Esophagus muscularis mucosa (tissue), 4 donors: ENCODE data around the gene HLA-DOB. TPM values are rescaled to one million over a fixed set of nuclear protein-coding genes. Genes with fewer than 3 reads are reported as not detected.

Experiments
- DNase-seq: peaks from one replicate; pipeline ENCODE4 v3.0.0-alpha.2; 2017; ENCODE audit errors: extremely low spot score
- H3K27ac ChIP-seq, 4 donors: fragments of 200-600 bp; sonication (generic); replicated peaks in 1 of 4; 1 replicate in 3 of 4; 2 replicates in 1 of 4; pipeline ENCODE4 v1.5.1; 2016 to 2019; ENCODE audit warnings: mild to moderate bottlenecking in 1 of 4
- H3K27me3 ChIP-seq, 4 donors: fragments of 200-600 bp; sonication (generic); one replicate each; pipeline versions ENCODE4 v1.5.1 to v1.6.0; 2016 to 2019
- H3K36me3 ChIP-seq, 4 donors: fragments of 200-600 bp; sonication (generic); one replicate each; pipeline ENCODE4 v1.5.1; 2016 to 2019
- H3K4me1 ChIP-seq, 4 donors: fragments of 200-600 bp; sonication (generic); one replicate each; pipeline ENCODE4 v1.5.1; 2016 to 2019
- H3K4me3 ChIP-seq, 4 donors: fragments of 200-600 bp; sonication (generic); 1 replicate in 2 of 4; 2 replicates in 2 of 4; pipeline ENCODE4 v1.5.1; 2016 to 2019; ENCODE audit warnings: mild to moderate bottlenecking in 4 of 4, moderate library complexity in 1 of 4
- H3K9me3 ChIP-seq, 4 donors: fragments of 200-600 bp; sonication (generic); 1 replicate in 3 of 4; 2 replicates in 1 of 4; pipeline ENCODE4 v1.5.1; 2016 to 2019
- CTCF ChIP-seq, 3 experiments: fragments of 200-600 bp in 2 of 3; fragments of 450-650 bp in 1 of 3; sonication (generic) in 2 of 3; IDR thresholded peaks; one replicate each; pipeline ENCODE4 v1.5.1; 2017 to 2019; ENCODE audit warnings: antibody characterized with exemption in 3 of 3, mild to moderate bottlenecking in 2 of 3, moderate library complexity in 1 of 3
- EP300 ChIP-seq: sonication (generic); formaldehyde crosslinking; IDR thresholded peaks from one replicate; pipeline ENCODE4 v1.6.1; 2017; ENCODE audit warnings: antibody characterized with exemption
- POLR2A ChIP-seq: fragments of 450-650 bp; IDR thresholded peaks from one replicate; pipeline ENCODE4 v1.6.1; 2017; ENCODE audit warnings: antibody characterized with exemption, moderate library complexity, mild to moderate bottlenecking, low read depth
- POLR2AphosphoS5 ChIP-seq, 2 donors: sonication (generic); formaldehyde crosslinking; IDR thresholded peaks; one replicate each; pipeline ENCODE4 v1.6.1; 2017; ENCODE audit warnings: antibody characterized with exemption in 2 of 2
- WGBS: methylation state at CpG from one replicate; pipeline ENCODE4 v1.1.5; 2018; 5-methylcytosine and 5-hydroxymethylcytosine counted together
- intact Hi-C: fragments of 100-400 bp; cut with DNase I; formaldehyde crosslinking; loops from one replicate; pipeline ENCODE4 v1.15.1; 2023
- total RNA-seq, 4 donors: library from RNA; depleted of rRNA; stranded (reverse); fragments of >200 nt; gene quantifications; one replicate each; pipeline versions ENCODE4 v1.1.0 to v1.2.1, GENCODE V29; 2016

Gene HLA-DOB
- total RNA-seq, 4 donors from 2014 or later, result 0.19 to 0.33 (median 0.29) TPM; not detected in 1

GRCh38 chr6:32819729-32820128, 2.9 kb upstream of the HLA-DOB start:
- TF ChIP-seq POLR2AphosphoS5 (IDR thresholded peaks at IDR 0.05), result no peak
- TF ChIP-seq EP300, result no peak
- TF ChIP-seq POLR2A, result no peak
- no peak for TF ChIP-seq CTCF (IDR thresholded peaks at IDR 0.05)
- H3K4me1 ChIP-seq, result no peaks in the 10 kb centered on the region
- H3K27me3 ChIP-seq, result peaks cover 0 to 4% (median 0%) of the 10 kb centered on the region in 4 donors
- DNase-seq, result peak; percentile 47
- WGBS, result 69% methylated on average over 3 of the region's 3 CpGs
- intact Hi-C loops, result no loop called here
- H3K4me3 ChIP-seq, result no peak overlapping the region
- H3K36me3 ChIP-seq, result no peaks in the 10 kb centered on the region
- H3K9me3 ChIP-seq, result no peaks in the 10 kb centered on the region
- no peak overlapping the region for H3K27ac ChIP-seq

GRCh38 chr6:32818867-32819266, 2.1 kb upstream of the HLA-DOB start:
- DNase-seq, result no peak
- Histone ChIP-seq H3K4me1 (no peaks in the 10 kb centered on the region), H3K27ac (no peak overlapping the region), H3K36me3 (no peaks in the 10 kb centered on the region), H3K9me3 (no peaks in the 10 kb centered on the region), H3K4me3 (no peak overlapping the region), H3K27me3 (peaks cover 0 to 8% (median 0%) of the 10 kb centered on the region in 4 donors)
- TF ChIP-seq CTCF (IDR thresholded peaks at IDR 0.05) (no peak), POLR2AphosphoS5 (IDR thresholded peaks at IDR 0.05) (no peak), POLR2A (no peak), EP300 (no peak)
- WGBS, result 59% methylated on average over 2 of the region's 2 CpGs
- intact Hi-C loops, result no loop called here

- TF ChIP-seq POLR2A, result no peak
- no peak for TF ChIP-seq EP300
- no peak for TF ChIP-seq POLR2AphosphoS5 (IDR thresholded peaks at IDR 0.05)
- TF ChIP-seq CTCF (IDR thresholded peaks at IDR 0.05), result no peak
- peaks cover 0 to 19% (median 0%) of the 10 kb centered on the region in 4 donors for H3K27me3 ChIP-seq
- H3K4me1 ChIP-seq, result no peaks in the 10 kb centered on the region
- peak overlapping the region in 1 of 4 donors; percentile 24 for H3K4me3 ChIP-seq
- no peak overlapping the region for H3K27ac ChIP-seq
- H3K9me3 ChIP-seq, result no peaks in the 10 kb centered on the region
- intact Hi-C loops, result no loop called here
- no peak for DNase-seq
- 68% methylated on average over 2 of the region's 2 CpGs for WGBS
- no peaks in the 10 kb centered on the region for H3K36me3 ChIP-seq
Observed at GRCh38 chr6:32815996-32816395, 806 bp downstream of the HLA-DOB start.

GRCh38 chr6:32815115-32815514, 1.7 kb downstream of the HLA-DOB start:
- peak; percentile 45 for DNase-seq
- intact Hi-C loops, result no loop called here

More at GRCh38 chr6:32815115-32815514, 1.7 kb downstream of the HLA-DOB start:
- Histone ChIP-seq H3K36me3 (no peaks in the 10 kb centered on the region), H3K27me3 (peaks cover 0 to 19% (median 0%) of the 10 kb centered on the region in 4 donors), H3K4me3 (no peak overlapping the region), H3K27ac (no peak overlapping the region), H3K4me1 (no peaks in the 10 kb centered on the region), H3K9me3 (no peaks in the 10 kb centered on the region)
- TF ChIP-seq EP300, result no peak
- no peak for TF ChIP-seq POLR2A
- no peak for TF ChIP-seq CTCF (IDR thresholded peaks at IDR 0.05)
- TF ChIP-seq POLR2AphosphoS5 (IDR thresholded peaks at IDR 0.05), result no peak
- 54% methylated on average over 5 of the region's 5 CpGs for WGBS
